Right lobe of liver (tissue), 6 donors: Measurements from ENCODE around the gene PARP15. TPM values are rescaled to one million over a fixed set of nuclear protein-coding genes. Genes with fewer than 3 reads are reported as not detected.

Experiments used
- ATAC-seq, 4 donors: fragments of 200-7000 bp; cut with Tn5 transposase; one replicate each; pipeline ENCODE4 v1.9.1; 2020; ENCODE audit warnings: mild to moderate bottlenecking in 4 of 4, moderate library complexity in 4 of 4
- DNase-seq, 3 donors: peaks; one replicate each; pipeline ENCODE4 v3.0.0-alpha.2; 2020
- H3K27ac ChIP-seq, 3 donors: fragments of 200-600 bp; one replicate each; pipeline ENCODE4 v1.8.0; 2022
- H3K27me3 ChIP-seq, 2 donors: fragments of 200-600 bp; one replicate each; pipeline ENCODE4 v1.8.0; 2022
- H3K36me3 ChIP-seq, 4 donors: fragments of 200-600 bp; sonication (generic) in 1 of 4; one replicate each; pipeline versions ENCODE4 v1.5.1 to v1.8.0; 2017 to 2022; ENCODE audit warnings: control low read depth in 1 of 4
- H3K4me1 ChIP-seq, 4 donors: fragments of 200-600 bp; sonication (generic) in 1 of 4; one replicate each; pipeline versions ENCODE4 v1.5.1 to v1.8.0; 2017 to 2022; ENCODE audit warnings: control low read depth in 1 of 4
- H3K4me3 ChIP-seq, 3 donors: fragments of 200-600 bp; one replicate each; pipeline ENCODE4 v1.8.0; 2022
- H3K9me3 ChIP-seq, 4 donors: fragments of 200-600 bp; sonication (generic) in 1 of 4; one replicate each; pipeline versions ENCODE4 v1.5.1 to v1.8.0; 2017 to 2022; ENCODE audit warnings: control low read depth in 1 of 4
- POLR2A ChIP-seq: fragments of 450-650 bp; IDR thresholded peaks from one replicate; pipeline ENCODE4 v1.6.1; 2017; ENCODE audit warnings: antibody characterized with exemption, mild to moderate bottlenecking
- WGBS: methylation state at CpG from one replicate; pipeline ENCODE4 v1.1.6; 2018; ENCODE audit warnings: low coverage, low lambda C conversion rate; ENCODE audit not compliant: insufficient coverage; ENCODE audit errors: missing lambda C conversion rate; 5-methylcytosine and 5-hydroxymethylcytosine counted together
- intact Hi-C, 2 donors: fragments of 100-400 bp; cut with DNase I; formaldehyde crosslinking; loops; one replicate each; pipeline versions ENCODE4 v1.11.2 to v1.14.1; 2022
- total RNA-seq, 6 experiments: library from RNA; depleted of rRNA in 2 of 6; stranded (reverse); fragments of >200 nt in 2 of 6; fragmentation: NEBNext Ultra II Directional in 3 of 6; extraction: Animal tissue kit (Norgen Biotek cat#: 25700) in 3 of 6; gene quantifications; one replicate each; pipeline versions ENCODE4 v1.1.0 to v1.2.4, GENCODE V29; 2016 to 2023
- TF ChIP-seq, protein P1 (sequence below), 4 donors: fragments of 200-600 bp in 3 of 4; fragments of 450-650 bp in 1 of 4; IDR thresholded peaks; one replicate each; pipeline versions ENCODE4 v1.5.1 to v1.8.0; 2016 to 2022; ENCODE audit warnings: antibody characterized with exemption in 4 of 4, mild to moderate bottlenecking in 2 of 4
- donor health status: DM: no; HTN: yes; CAD: no.
- donor health status: DM: no; HTN: no; CAD: no.
- donor health status: DM: no; HTN: no; CAD: no.
- donor health status: DM: no; HTN: yes; CAD: no.
- donor health status: DM: no; HTN: yes; CAD: no.

Gene PARP15
- total RNA-seq, 6 experiments from 2014 or later, result 0.37 to 1.5 (median 1.3) TPM

GRCh38 chr3:122623031-122623829, 45.8 kb downstream of the PARP15 start:
- ATAC-seq, result no peak
- WGBS, result 74% methylated on average over 8 of the region's 8 CpGs
- no peak for TF ChIP-seq POLR2A
- TF ChIP-seq, protein P1, sequence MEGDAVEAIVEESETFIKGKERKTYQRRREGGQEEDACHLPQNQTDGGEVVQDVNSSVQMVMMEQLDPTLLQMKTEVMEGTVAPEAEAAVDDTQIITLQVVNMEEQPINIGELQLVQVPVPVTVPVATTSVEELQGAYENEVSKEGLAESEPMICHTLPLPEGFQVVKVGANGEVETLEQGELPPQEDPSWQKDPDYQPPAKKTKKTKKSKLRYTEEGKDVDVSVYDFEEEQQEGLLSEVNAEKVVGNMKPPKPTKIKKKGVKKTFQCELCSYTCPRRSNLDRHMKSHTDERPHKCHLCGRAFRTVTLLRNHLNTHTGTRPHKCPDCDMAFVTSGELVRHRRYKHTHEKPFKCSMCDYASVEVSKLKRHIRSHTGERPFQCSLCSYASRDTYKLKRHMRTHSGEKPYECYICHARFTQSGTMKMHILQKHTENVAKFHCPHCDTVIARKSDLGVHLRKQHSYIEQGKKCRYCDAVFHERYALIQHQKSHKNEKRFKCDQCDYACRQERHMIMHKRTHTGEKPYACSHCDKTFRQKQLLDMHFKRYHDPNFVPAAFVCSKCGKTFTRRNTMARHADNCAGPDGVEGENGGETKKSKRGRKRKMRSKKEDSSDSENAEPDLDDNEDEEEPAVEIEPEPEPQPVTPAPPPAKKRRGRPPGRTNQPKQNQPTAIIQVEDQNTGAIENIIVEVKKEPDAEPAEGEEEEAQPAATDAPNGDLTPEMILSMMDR (IDR thresholded peaks at IDR 0.05), result no peak

DNA sequence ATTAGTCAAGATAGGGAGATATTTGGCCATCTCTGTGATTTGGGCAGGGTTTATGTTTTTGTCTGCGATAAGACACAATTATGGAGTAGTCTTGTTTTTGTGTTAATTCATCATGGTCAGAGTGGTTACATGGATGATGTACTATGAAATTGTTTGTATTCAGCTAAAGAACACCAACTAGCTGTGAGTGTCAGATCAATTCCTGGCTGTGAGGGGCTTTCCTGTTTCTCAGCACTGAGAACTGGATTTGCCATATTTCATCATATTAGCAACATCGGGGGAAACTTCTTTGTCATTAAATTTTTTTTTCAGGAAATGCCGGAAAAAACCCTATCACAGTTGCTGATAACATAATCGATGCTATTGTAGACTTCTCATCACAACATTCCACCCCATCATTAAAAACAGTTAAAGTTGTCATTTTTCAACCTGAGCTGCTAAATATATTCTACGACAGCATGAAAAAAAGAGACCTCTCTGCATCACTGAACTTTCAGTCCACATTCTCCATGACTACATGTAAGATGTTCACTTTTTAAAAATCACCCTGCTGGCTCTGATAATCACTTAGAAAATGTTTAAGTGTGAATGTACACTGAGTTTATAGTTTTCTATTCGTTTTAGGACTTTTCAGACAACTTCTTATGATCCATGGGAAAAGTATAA, 49.2 kb downstream of the PARP15 start:
- 63% methylated on average over 6 of the region's 6 CpGs for WGBS
- no peak for TF ChIP-seq POLR2A
- TF ChIP-seq, protein P1 (IDR thresholded peaks at IDR 0.05), result no peak
- no peaks in the 10 kb centered on the region for H3K27me3 ChIP-seq
- DNase-seq, result no peak
- peaks cover 0 to 6% (median 0%) of the 10 kb centered on the region in 4 donors for H3K36me3 ChIP-seq
- ATAC-seq, result no peak
- H3K9me3 ChIP-seq, result no peaks in the 10 kb centered on the region
- no peaks in the 10 kb centered on the region for H3K4me1 ChIP-seq
- intact Hi-C loops, result no loop called here
- no peak overlapping the region for H3K4me3 ChIP-seq
- no peak overlapping the region for H3K27ac ChIP-seq

More at GRCh38 chr3:122623031-122623829, 45.8 kb downstream of the PARP15 start:
- Histone ChIP-seq H3K36me3 (no peaks in the 10 kb centered on the region), H3K9me3 (no peaks in the 10 kb centered on the region), H3K27me3 (no peaks in the 10 kb centered on the region), H3K27ac (no peak overlapping the region), H3K4me1 (no peaks in the 10 kb centered on the region), H3K4me3 (no peak overlapping the region)
- no peak for DNase-seq
- intact Hi-C loops, result no loop called here

DNA sequence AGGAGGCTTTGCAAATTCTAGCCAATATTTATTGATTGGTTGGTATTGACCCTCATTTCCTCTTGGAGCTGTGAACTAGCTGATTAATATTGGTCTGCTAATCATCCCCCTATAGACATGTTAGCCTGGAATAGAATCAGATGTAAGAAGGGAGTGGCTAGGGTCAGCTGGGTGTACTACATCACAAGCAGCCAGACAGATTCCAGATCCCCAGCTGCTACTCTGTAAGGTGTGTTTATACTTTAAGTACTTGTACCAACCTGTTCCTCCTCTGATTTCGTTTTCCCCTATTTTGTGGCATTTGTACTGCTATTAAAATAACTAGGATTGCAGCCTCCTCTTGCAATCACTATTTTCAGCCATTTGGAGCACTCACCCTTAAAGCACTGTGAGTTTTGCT, 49.9 kb downstream of the PARP15 start:
- H3K4me3 ChIP-seq, result no peak overlapping the region
- H3K36me3 ChIP-seq, result peaks cover 0 to 11% (median 0%) of the 10 kb centered on the region in 4 donors
- H3K9me3 ChIP-seq, result no peaks in the 10 kb centered on the region
- intact Hi-C loops, result no loop called here
- DNase-seq, result no peak
- H3K27ac ChIP-seq, result no peak overlapping the region
- no peaks in the 10 kb centered on the region for H3K4me1 ChIP-seq
- TF ChIP-seq, protein P1 (IDR thresholded peaks at IDR 0.05), result no peak
- no peak for TF ChIP-seq POLR2A
- ATAC-seq, result no peak
- H3K27me3 ChIP-seq, result no peaks in the 10 kb centered on the region
- WGBS, result 64% methylated on average over 1 of the region's 1 CpG

DNA sequence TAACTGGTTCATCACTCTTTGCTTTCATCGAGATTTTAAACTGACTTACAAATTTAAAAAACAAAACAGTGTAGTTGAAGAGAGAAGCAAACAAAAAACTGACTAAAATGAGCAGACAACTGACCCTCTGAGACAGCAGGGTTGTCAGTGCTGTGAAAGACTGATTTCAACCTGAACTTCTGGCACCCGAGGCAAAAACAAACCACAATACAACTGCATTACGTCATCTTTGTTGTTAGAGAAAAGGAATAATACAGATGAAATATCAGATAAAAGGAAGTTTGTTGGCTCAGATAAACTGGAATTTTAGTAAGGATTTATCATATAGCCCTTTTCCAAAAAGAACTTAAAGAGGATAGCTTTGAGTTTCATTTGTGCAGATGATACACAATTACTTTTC, 51.1 kb downstream of the PARP15 start:
- no peak overlapping the region for H3K27ac ChIP-seq
- no peaks in the 10 kb centered on the region for H3K27me3 ChIP-seq
- H3K9me3 ChIP-seq, result no peaks in the 10 kb centered on the region
- TF ChIP-seq, protein P1 (IDR thresholded peaks at IDR 0.05), result no peak
- TF ChIP-seq POLR2A, result no peak
- DNase-seq (no peak), ATAC-seq (no peak)
- H3K4me3 ChIP-seq, result no peak overlapping the region
- WGBS, result 58% methylated on average over 3 of the region's 3 CpGs
- H3K36me3 ChIP-seq, result peaks cover 0 to 23% (median 0%) of the 10 kb centered on the region in 4 donors
- no peaks in the 10 kb centered on the region for H3K4me1 ChIP-seq
- intact Hi-C loops, result no loop called here
